ENCODE results near the gene SELENOW.

Gene SELENOW

GRCh38 chr19:47824396-47824795 lies 45.9 kb downstream of the SELENOW start:
- no peak for DNase-seq

- DNase-seq: no peak
These were observed 48.3 kb downstream of the SELENOW start for GRCh38 chr19:47826800-47827199.

GRCh38 chr19:47832723-47833122 lies 54.2 kb downstream of the SELENOW start:
- no peak for DNase-seq

Measured in stimulated activated naive CD4-positive, alpha-beta T cell (primary cell).